HG03457 (cell line): ENCODE results near the gene RNF2.
"Not testable (repeated sequence)": the region's sequence is repeated elsewhere in the genome, so short reads cannot be mapped to it uniquely, and the experiment has no call there.

Source experiments
- ATAC-seq: cut with Tn5 transposase; IDR thresholded peaks from one replicate; pipeline ENCODE4 v1.9.1; 2021; ENCODE audit warnings: moderate number of reproducible peaks; ENCODE audit not compliant: unreplicated experiment

Gene RNF2

GRCh38 chr1:185049670-185050069 is 4.3 kb downstream of the RNF2 start:
- no peak for ATAC-seq

- no peak for ATAC-seq
Observed at GRCh38 chr1:185050823-185051451, 5.6 kb downstream of the RNF2 start.

GRCh38 chr1:185053204-185053603 is 7.8 kb downstream of the RNF2 start:
- ATAC-seq: no peak

GRCh38 chr1:185054365-185055060 is 9.2 kb downstream of the RNF2 start:
- ATAC-seq: no peak

GRCh38 chr1:185058110-185058509 is 12.8 kb downstream of the RNF2 start:
- no peak for ATAC-seq

- ATAC-seq: no peak
Observed at GRCh38 chr1:185058876-185059275, 13.5 kb downstream of the RNF2 start.

- no peak for ATAC-seq
Observed at GRCh38 chr1:185059950-185060571, 14.7 kb downstream of the RNF2 start.

GRCh38 chr1:185062710-185063370 is 17.5 kb downstream of the RNF2 start:
- ATAC-seq: no peak

- ATAC-seq: no peak
Observed at GRCh38 chr1:185063719-185064118, 18.4 kb downstream of the RNF2 start.

- not testable (repeated sequence) for ATAC-seq
Observed at GRCh38 chr1:185065006-185065405, 19.6 kb downstream of the RNF2 start.

GRCh38 chr1:185066181-185066580 is 20.8 kb downstream of the RNF2 start:
- ATAC-seq: no peak

GRCh38 chr1:185068341-185068740 is 23.0 kb downstream of the RNF2 start:
- ATAC-seq: no peak

- ATAC-seq: no peak
Observed at GRCh38 chr1:185069202-185069772, 23.9 kb downstream of the RNF2 start.

- ATAC-seq: no peak
Observed at GRCh38 chr1:185070051-185070450, 24.7 kb downstream of the RNF2 start.

- ATAC-seq: no peak
Observed at GRCh38 chr1:185073725-185074124, 28.4 kb downstream of the RNF2 start.

GRCh38 chr1:185074307-185074706 is 28.9 kb downstream of the RNF2 start:
- no peak for ATAC-seq

- no peak for ATAC-seq
Observed at GRCh38 chr1:185075476-185075875, 30.1 kb downstream of the RNF2 start.

- ATAC-seq: no peak
Observed at GRCh38 chr1:185077374-185077773, 32.0 kb downstream of the RNF2 start.

- no peak for ATAC-seq
Observed at GRCh38 chr1:185080422-185080821, 35.1 kb downstream of the RNF2 start.

- no peak for ATAC-seq
Observed at GRCh38 chr1:185083818-185084217, 38.5 kb downstream of the RNF2 start.

GRCh38 chr1:185087101-185087500 is 41.7 kb downstream of the RNF2 start:
- no peak for ATAC-seq
